ENCODE results near the gene RAB17.
A peak's percentile ranks its signal among the peaks of the same experiment; 100 is the strongest.

The RAB17 gene

DNA sequence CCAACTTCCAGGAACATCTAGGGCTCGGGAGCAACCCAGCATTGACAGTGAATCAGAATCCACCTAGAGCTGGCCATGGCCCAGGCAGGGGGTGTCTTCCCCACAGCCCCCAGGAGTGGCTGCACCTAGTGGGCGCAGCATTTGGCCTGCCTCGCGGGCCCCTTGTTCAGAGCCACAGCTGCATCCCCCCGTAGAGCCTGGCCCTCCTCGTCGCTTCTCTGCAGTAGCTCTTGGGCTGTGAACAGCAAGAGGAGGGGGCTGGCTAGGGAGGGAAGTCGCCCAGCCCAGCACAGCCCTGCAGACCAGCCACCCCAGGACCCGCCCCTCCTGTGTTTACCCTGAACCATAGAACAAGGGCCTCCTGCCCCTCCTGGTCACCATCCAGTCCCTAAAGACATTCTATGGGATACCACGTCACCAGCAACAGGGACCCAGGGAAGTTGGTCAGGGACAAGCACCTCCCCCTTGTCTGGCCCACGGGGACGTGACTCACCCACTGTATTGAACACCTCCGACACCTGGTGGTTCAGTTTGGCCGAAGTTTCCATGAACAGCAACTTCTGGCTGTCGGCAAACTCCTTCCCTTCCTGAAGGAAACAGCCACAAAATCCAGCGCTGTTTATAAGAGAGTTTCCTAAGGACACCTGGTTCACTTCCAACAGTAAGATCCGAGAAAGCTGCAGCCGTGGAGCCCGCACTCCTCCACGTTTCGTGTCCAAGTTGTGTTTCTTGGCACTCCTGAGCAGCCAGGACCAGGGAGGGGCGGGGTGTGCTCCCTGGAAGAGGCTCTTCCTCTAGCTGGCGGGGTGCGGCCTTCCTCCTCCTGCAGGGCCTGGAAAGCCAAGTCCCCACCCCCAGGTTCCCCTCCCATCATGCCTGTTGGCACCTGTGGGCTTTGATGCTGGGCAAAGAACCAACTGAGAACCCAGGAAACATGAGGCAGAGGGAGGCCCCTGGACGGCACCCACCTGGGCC is 15.4 kb downstream of the RAB17 start:
- TF ChIP-seq, protein P1, sequence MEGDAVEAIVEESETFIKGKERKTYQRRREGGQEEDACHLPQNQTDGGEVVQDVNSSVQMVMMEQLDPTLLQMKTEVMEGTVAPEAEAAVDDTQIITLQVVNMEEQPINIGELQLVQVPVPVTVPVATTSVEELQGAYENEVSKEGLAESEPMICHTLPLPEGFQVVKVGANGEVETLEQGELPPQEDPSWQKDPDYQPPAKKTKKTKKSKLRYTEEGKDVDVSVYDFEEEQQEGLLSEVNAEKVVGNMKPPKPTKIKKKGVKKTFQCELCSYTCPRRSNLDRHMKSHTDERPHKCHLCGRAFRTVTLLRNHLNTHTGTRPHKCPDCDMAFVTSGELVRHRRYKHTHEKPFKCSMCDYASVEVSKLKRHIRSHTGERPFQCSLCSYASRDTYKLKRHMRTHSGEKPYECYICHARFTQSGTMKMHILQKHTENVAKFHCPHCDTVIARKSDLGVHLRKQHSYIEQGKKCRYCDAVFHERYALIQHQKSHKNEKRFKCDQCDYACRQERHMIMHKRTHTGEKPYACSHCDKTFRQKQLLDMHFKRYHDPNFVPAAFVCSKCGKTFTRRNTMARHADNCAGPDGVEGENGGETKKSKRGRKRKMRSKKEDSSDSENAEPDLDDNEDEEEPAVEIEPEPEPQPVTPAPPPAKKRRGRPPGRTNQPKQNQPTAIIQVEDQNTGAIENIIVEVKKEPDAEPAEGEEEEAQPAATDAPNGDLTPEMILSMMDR (IDR thresholded peaks at IDR 0.05): no peak
- Histone ChIP-seq H3K27ac (peak overlapping the region in 1 of 2 donors; percentile 19), H3K4me3 (no peak overlapping the region)
- no peak for DNase-seq (ENCODE audit: low spot score)

DNA sequence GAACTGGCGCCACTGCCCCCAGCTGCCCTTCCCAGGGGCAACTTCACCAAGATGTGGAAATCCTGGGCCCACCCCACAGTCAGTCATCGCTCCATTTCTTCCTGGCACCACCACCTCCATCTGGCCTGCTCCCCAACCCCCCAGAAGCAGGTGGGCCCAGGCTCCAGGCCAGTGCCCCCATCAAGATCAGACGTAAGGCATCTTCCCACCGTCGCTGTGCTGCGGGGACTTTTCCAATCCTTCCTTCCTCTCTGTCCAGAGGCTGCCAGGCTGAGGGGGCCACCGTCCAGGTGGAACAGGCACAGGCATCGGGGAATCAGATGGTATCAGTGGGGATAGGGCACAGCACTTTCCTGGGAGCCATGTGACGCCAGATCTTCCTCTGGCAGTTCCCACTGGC is 16.1 kb downstream of the RAB17 start:
- no peak for DNase-seq (ENCODE audit: low spot score)
- TF ChIP-seq, protein P1 (IDR thresholded peaks at IDR 0.05): no peak
- Histone ChIP-seq H3K27ac (no peak overlapping the region), H3K4me3 (no peak overlapping the region)

DNA sequence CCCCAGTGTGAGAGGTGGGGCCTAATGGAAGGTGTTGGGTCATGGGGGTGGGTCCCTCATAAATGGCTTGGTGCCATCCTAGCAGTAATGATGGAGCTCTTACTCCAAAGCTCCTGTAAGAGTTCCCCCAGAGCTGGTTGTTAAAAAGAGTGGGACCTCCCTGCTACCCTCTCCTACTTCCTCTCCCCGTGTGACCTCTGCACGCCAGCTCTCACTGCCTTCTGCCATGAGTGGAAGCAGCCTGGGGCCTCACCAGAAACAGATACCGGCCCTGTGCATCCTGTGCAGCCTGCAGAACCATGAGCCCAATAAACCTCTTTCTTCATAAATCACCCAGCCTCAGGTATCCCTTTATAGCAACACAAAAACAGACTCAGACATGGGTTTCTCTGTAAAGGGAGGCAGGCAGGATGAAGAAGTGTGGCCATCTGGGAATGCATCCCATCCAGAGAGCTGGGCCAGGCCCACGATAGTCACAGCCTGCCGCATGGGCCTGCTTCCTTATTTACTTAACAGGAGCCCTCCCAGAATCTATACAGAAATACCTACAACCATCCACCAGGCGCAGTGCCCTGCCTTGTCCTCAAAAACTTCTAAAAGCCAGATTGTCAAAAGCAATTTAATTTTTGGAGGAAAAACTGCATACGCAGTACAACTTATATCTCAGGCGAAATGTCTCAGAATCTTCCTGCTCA is 16.7 kb downstream of the RAB17 start:
- H3K4me3 ChIP-seq: no peak overlapping the region
- H3K27ac ChIP-seq: peak overlapping the region in 1 of 2 donors; percentile 4
- TF ChIP-seq, protein P1 (IDR thresholded peaks at IDR 0.05): no peak
- no peak for DNase-seq (ENCODE audit: low spot score)

DNA sequence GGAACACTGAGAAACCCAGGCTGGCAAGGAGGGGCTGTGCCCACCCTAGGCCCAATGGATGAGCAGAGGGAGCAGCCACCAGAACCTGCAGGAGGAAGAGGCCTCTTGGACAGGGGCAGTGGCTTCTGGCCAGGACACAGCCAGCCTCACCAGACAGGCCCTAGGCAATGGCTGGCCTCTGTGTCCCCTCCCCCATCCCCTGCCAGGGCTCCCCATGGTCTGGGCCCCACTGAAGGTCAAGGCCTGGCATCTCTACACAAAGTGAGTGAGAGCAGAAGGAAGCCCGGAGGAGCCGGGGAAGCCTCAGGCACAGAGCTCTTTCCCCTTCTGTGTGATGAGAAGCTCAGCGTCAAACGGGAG is 17.8 kb downstream of the RAB17 start:
- TF ChIP-seq, protein P1 (IDR thresholded peaks at IDR 0.05): no peak

DNA sequence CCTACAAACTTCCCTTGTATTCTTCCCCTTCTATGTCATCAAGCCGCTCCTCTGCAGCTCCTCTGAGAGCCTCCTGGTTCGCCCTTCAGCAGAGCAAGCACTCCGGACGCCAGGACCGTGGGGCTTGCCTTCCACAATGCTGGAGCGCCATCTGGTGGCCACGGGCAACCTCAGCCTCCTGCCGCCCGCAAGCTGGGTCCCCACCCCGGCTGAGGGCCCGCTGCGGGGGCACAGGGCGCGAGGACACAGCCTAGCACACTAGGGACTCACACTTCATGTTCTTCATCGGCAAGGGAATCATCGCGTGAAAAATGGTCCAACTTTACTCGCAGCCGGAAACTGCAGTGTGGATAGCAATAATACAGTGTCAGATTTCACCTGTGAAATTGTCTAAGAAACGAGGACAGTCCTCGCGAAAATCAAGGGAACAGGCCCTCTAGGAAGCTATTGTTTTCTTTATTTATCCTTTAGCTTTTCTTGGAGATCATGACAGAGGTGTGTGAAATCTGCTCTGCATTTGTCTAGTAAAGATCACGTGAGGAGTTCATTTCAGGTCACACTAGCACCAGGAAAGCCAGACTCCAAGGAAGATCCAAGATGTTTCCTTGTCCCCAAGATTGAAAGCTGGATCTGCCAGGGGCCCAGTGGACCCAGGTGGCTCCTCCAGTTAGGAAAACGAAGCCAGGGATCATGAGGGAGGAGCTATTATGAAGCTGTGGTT is 18.4 kb downstream of the RAB17 start:
- Histone ChIP-seq H3K4me3 (peak overlapping the region; percentile 31), H3K27ac (no peak overlapping the region)
- peak; percentile 87 for DNase-seq (ENCODE audit: low spot score)
- TF ChIP-seq, protein P1 (IDR thresholded peaks at IDR 0.05): peak; percentile 93

More for the DNA sequence above, 17.8 kb downstream of the RAB17 start:
- Histone ChIP-seq H3K27ac (no peak overlapping the region), H3K4me3 (no peak overlapping the region)
- DNase-seq (ENCODE audit: low spot score): no peak

DNA sequence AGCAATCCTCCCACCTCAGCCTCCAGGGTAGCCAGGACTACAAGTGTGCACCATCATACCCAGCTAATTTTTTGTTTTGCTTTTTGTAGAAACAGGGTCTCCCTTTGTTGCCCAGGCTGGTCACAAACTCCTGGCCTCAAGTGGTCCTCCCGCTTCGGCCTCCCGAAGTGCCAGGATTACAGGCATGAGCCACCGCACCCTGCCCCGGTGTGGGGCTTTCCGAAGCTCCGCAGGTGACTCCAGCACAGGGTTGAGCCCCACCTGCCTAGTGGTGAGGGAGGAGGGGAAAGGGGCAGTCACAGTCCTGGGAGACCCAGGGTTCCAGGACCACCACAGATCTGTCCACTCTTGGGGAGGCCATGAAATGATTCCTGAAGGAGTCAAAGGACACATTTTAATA is 19.0 kb downstream of the RAB17 start:
- Histone ChIP-seq H3K4me3 (no peak overlapping the region), H3K27ac (no peak overlapping the region)
- TF ChIP-seq, protein P1 (IDR thresholded peaks at IDR 0.05): no peak
- no peak for DNase-seq (ENCODE audit: low spot score)

All from coronary artery (tissue), 2 donors.